Activated gamma-delta T cell (primary cell): ENCODE data around the gene GET4.

Source experiments
- DNase-seq: peaks from one replicate; lab custom pipeline; 2025; lab: John Stamatoyannopoulos, UW
- total RNA-seq, 2 donors: gene quantifications; one replicate each; lab custom pipeline; 2026; lab: John Stamatoyannopoulos, UW

Gene GET4
- 2.2 to 3.1 reads per million in 2 donors for total RNA-seq

- peak; percentile 98 for DNase-seq
These were observed at the start of gene GET4 for GRCh38 chr7:876077-876971. TSS of gene GET4 (plus strand) at chr7:876554. CDS start at chr7:876646, 92 bp downstream.

- DNase-seq = no peak
These were observed 47.4 kb upstream of the GET4 start for GRCh38 chr7:828793-829561.

GRCh38 chr7:830069-830468, 46.3 kb upstream of the GET4 start:
- no peak for DNase-seq

GRCh38 chr7:831596-832166, 44.7 kb upstream of the GET4 start:
- no peak for DNase-seq

GRCh38 chr7:832167-832967, 44.0 kb upstream of the GET4 start, which contains the start of gene SUN1:
TSS of gene SUN1 (plus strand) at chr7:832476. CDS start at chr7:832525, 49 bp downstream.
- no peak for DNase-seq

- no peak for DNase-seq
These were observed 43.4 kb upstream of the GET4 start for GRCh38 chr7:832968-833424.

GRCh38 chr7:833601-834258, 42.6 kb upstream of the GET4 start:
- no peak for DNase-seq

- DNase-seq = no peak
These were observed 42.1 kb upstream of the GET4 start for GRCh38 chr7:834277-834676.

- no peak for DNase-seq
These were observed 41.3 kb upstream of the GET4 start for GRCh38 chr7:835021-835420.

GRCh38 chr7:835485-836401, 40.6 kb upstream of the GET4 start:
- no peak for DNase-seq

- DNase-seq = no peak
These were observed 39.9 kb upstream of the GET4 start for GRCh38 chr7:836429-836828.

GRCh38 chr7:837001-837400, 39.4 kb upstream of the GET4 start:
- no peak for DNase-seq

GRCh38 chr7:840001-840600, 36.3 kb upstream of the GET4 start:
- DNase-seq = no peak

- DNase-seq = no peak
These were observed 34.4 kb upstream of the GET4 start for GRCh38 chr7:841943-842342.

GRCh38 chr7:842431-843031, 33.8 kb upstream of the GET4 start:
- no peak for DNase-seq

GRCh38 chr7:843230-843629, 33.1 kb upstream of the GET4 start:
- DNase-seq = no peak

- DNase-seq = no peak
These were observed 32.3 kb upstream of the GET4 start for GRCh38 chr7:844043-844442.

GRCh38 chr7:844514-844913, 31.8 kb upstream of the GET4 start:
- no peak for DNase-seq

- DNase-seq = no peak
These were observed 31.3 kb upstream of the GET4 start for GRCh38 chr7:845091-845490.
